ENCODE measurements around the gene HMSD. TPM values are rescaled to one million over a fixed set of nuclear protein-coding genes. Genes with fewer than 3 reads are reported as not detected.

Gene HMSD
- total and polyA plus RNA-seq, 2 experiments from 2014 or later: 2.6 to 25.1 TPM

- Mint-ChIP-seq H3K4me3 (peak overlapping the region; percentile 73; the same call in 1 of the 3 replicates), H3K4me1 (no peaks in the 10 kb centered on the region), H3K27ac (no peak overlapping the region), H3K9me3 (no peaks in the 10 kb centered on the region), H3K27me3 (ENCODE audit: insufficient read depth, low read depth, poor library complexity) (no peaks in the 10 kb centered on the region), H3K36me3 (ENCODE audit: low read depth) (no peaks in the 10 kb centered on the region)
- Histone ChIP-seq H3K4me2 (peak overlapping the region; percentile 91), H3K79me2 (replicated peaks; ENCODE audit: insufficient read depth) (no peaks in the 10 kb centered on the region), H2AFZ (peak overlapping the region; percentile 100), H3K36me3 (ENCODE audit: insufficient read depth) (no peaks in the 10 kb centered on the region), H3K9me2 (ENCODE audit: insufficient read depth) (no peaks in the 10 kb centered on the region), H3K4me1 (ENCODE audit: insufficient read depth) (no peaks in the 10 kb centered on the region; the same call in 1 of the 2 replicates), H3F3A (replicated peaks; ENCODE audit: low read depth) (no peaks in the 10 kb centered on the region), H4K20me1 (replicated peaks; ENCODE audit: insufficient read depth) (no peaks in the 10 kb centered on the region), H3K27ac (ENCODE audit: low read depth) (no peak overlapping the region), H3K27me3 (ENCODE audit: insufficient read depth) (peaks cover 41% of the 10 kb centered on the region), H3K4me3 (peak overlapping the region; percentile 77)
- no peak for DNase-seq (ENCODE audit: low spot score)
- no peak for ATAC-seq
- TF ChIP-seq STAT1 (IDR thresholded peaks at IDR 0.05; ENCODE audit: unreplicated experiment) (no peak), CREB1 (CRISPR knock-in tag; IDR thresholded peaks at IDR 0.05; ENCODE audit: low read depth) (no peak), ZNF114 (CRISPR knock-in tag; IDR thresholded peaks at IDR 0.05) (no peak), ETS1 (IDR thresholded peaks at IDR 0.05) (no peak)
These were observed 12.1 kb upstream of the HMSD start for GRCh38 chr18:63936932-63937393.

GRCh38 chr18:63940008-63940407 lies 9.1 kb upstream of the HMSD start:
- no peak overlapping the region for H3K4me3 Mint-ChIP-seq
- TF ChIP-seq CREB1 (CRISPR knock-in tag; IDR thresholded peaks at IDR 0.05; ENCODE audit: low read depth): no peak
- no peak for TF ChIP-seq REST (IDR thresholded peaks at IDR 0.05; ENCODE audit: unreplicated experiment)
- TF ChIP-seq EZH2 (IDR thresholded peaks at IDR 0.05; ENCODE audit: low read depth, unreplicated experiment): no peak
- TF ChIP-seq POLR2AphosphoS5 (IDR thresholded peaks at IDR 0.05; ENCODE audit: low read depth): no peak
- no peak for TF ChIP-seq NANOG (IDR thresholded peaks at IDR 0.05; ENCODE audit: borderline replicate concordance)
- TF ChIP-seq ZNF114 (CRISPR knock-in tag; IDR thresholded peaks at IDR 0.05): no peak
- TF ChIP-seq EZH2phosphoT487 (IDR thresholded peaks at IDR 0.05; ENCODE audit: unreplicated experiment): no peak
- no peak for TF ChIP-seq STAT1 (IDR thresholded peaks at IDR 0.05; ENCODE audit: unreplicated experiment)
- TF ChIP-seq JUNB (IDR thresholded peaks at IDR 0.05; ENCODE audit: unreplicated experiment): no peak
- no peak for TF ChIP-seq ETS1 (IDR thresholded peaks at IDR 0.05)
- no peak for TF ChIP-seq ZNF331 (CRISPR knock-in tag; IDR thresholded peaks at IDR 0.05; ENCODE audit: low read depth)
- no peak for TF ChIP-seq CTCF (conservative IDR thresholded peaks at IDR 0.05; ENCODE audit: low read depth in 2 of 2)

More at GRCh38 chr18:63940008-63940407, 9.1 kb upstream of the HMSD start:
- Histone ChIP-seq H3K4me3 (peak overlapping the region; percentile 46), H3K36me3 (ENCODE audit: insufficient read depth) (no peaks in the 10 kb centered on the region), H3K9me2 (ENCODE audit: insufficient read depth) (no peaks in the 10 kb centered on the region), H3F3A (replicated peaks; ENCODE audit: low read depth) (no peaks in the 10 kb centered on the region), H3K4me2 (peak overlapping the region; percentile 60), H3K79me2 (replicated peaks; ENCODE audit: insufficient read depth) (no peaks in the 10 kb centered on the region), H2AFZ (peak overlapping the region; percentile 89), H3K4me1 (ENCODE audit: insufficient read depth) (no peaks in the 10 kb centered on the region; the same call in 1 of the 2 replicates), H4K20me1 (replicated peaks; ENCODE audit: insufficient read depth) (no peaks in the 10 kb centered on the region), H3K27ac (ENCODE audit: low read depth) (no peak overlapping the region), H3K27me3 (ENCODE audit: insufficient read depth) (peaks cover 41% of the 10 kb centered on the region)
- H3K27ac Mint-ChIP-seq: no peak overlapping the region
- H3K4me1 Mint-ChIP-seq: no peaks in the 10 kb centered on the region
- no peaks in the 10 kb centered on the region for H3K9me3 Mint-ChIP-seq
- H3K27me3 Mint-ChIP-seq (ENCODE audit: insufficient read depth, low read depth, poor library complexity): no peaks in the 10 kb centered on the region
- H3K36me3 Mint-ChIP-seq (ENCODE audit: low read depth): no peaks in the 10 kb centered on the region
- DNase-seq (ENCODE audit: low spot score) (no peak), ATAC-seq (no peak)
